HEK293 (cell line): ENCODE measurements around the gene MED20.

Source experiments
- CTCF ChIA-PET: fragments of 350-600 bp; formaldehyde crosslinking; extraction: SDS; loops from one replicate; lab custom pipeline; 2021; ENCODE audit warnings: antibody characterized with exemption; lab: Yijun Ruan, JAX
- POLR2A ChIA-PET: fragments of 300-600 bp; formaldehyde crosslinking; extraction: SDS; loops from one replicate; lab custom pipeline; 2020; ENCODE audit warnings: antibody characterized with exemption, inconsistent platforms; lab: Yijun Ruan, JAX
- H3K27ac ChIP-seq: fragments of 200-500 bp; sonication (Bioruptor generic); 2 replicates; pipeline ENCODE4 v1.5.1; 2014; ENCODE audit warnings: low read depth, low read length, control low read depth, inconsistent platforms; ENCODE audit errors: extremely low read depth
- H3K36me3 ChIP-seq, 2 experiments: fragments of 200-500 bp in 1 of 2; sonication (Bioruptor generic) in 1 of 2; 1 replicate in 1 of 2; 2 replicates in 1 of 2; pipeline ENCODE4 v1.5.1; 2014 to 2017; ENCODE audit warnings: inconsistent platforms in 2 of 2, low read length in 2 of 2; ENCODE audit not compliant: control insufficient read depth in 2 of 2, insufficient read depth in 1 of 2
- H3K4me1 ChIP-seq: fragments of 200-500 bp; sonication (Bioruptor generic); 2 replicates; pipeline ENCODE4 v1.5.1; 2014; ENCODE audit warnings: mild to moderate bottlenecking, low read length, inconsistent platforms; ENCODE audit not compliant: control insufficient read depth, insufficient read depth
- H3K4me3 ChIP-seq: 2 replicates; pipeline ENCODE4 v1.5.1; 2011; ENCODE audit warnings: low read depth, mild to moderate bottlenecking, control low read depth, low read length, moderate library complexity
- H3K9me3 ChIP-seq: fragments of 200-500 bp; sonication (Bioruptor generic); 2 replicates; pipeline ENCODE4 v1.5.1; 2014; ENCODE audit warnings: low read depth, low read length, inconsistent platforms; ENCODE audit not compliant: control insufficient read depth, insufficient read depth
- GFI1B ChIP-seq: fragments of 450-650 bp; formaldehyde crosslinking; IDR thresholded peaks from 2 replicates; pipeline ENCODE4 v1.5.1; 2016; ENCODE audit warnings: missing biosample characterization, missing genetic modification characterization
- IKZF3 ChIP-seq: fragments of 450-650 bp; IDR thresholded peaks from 2 replicates; pipeline ENCODE4 v1.5.0; 2018; ENCODE audit warnings: missing biosample characterization, mild to moderate bottlenecking, missing genetic modification characterization, moderate library complexity
- KLF10 ChIP-seq: fragments of 450-650 bp; IDR thresholded peaks from 2 replicates; pipeline ENCODE4 v1.5.1; 2018; ENCODE audit warnings: missing biosample characterization, mild to moderate bottlenecking, missing genetic modification characterization
- ZBTB10 ChIP-seq: fragments of 450-650 bp; formaldehyde crosslinking; IDR thresholded peaks from 2 replicates; pipeline ENCODE4 v1.5.1; 2016; ENCODE audit warnings: missing biosample characterization, missing genetic modification characterization
- ZBTB44 ChIP-seq: fragments of 450-650 bp; IDR thresholded peaks from 2 replicates; pipeline ENCODE4 v1.5.1; 2018; ENCODE audit warnings: missing biosample characterization, mild to moderate bottlenecking, missing genetic modification characterization
- ZNF2 ChIP-seq: fragments of 450-650 bp; formaldehyde crosslinking; IDR thresholded peaks from 2 replicates; pipeline ENCODE4 v1.5.1; 2016; ENCODE audit warnings: missing biosample characterization, missing genetic modification characterization
- ZNF221 ChIP-seq: fragments of 450-650 bp; formaldehyde crosslinking; IDR thresholded peaks from 2 replicates; pipeline ENCODE4 v1.5.1; 2017; ENCODE audit warnings: missing biosample characterization, missing genetic modification characterization, borderline replicate concordance
- ZNF518A ChIP-seq: fragments of 450-650 bp; formaldehyde crosslinking; conservative IDR thresholded peaks from 2 replicates; pipeline ENCODE4 v1.5.1; 2016; ENCODE audit warnings: low read depth, missing biosample characterization, missing genetic modification characterization
- ZNF561 ChIP-seq: fragments of 450-650 bp; IDR thresholded peaks from 2 replicates; pipeline ENCODE4 v1.5.1; 2018; ENCODE audit warnings: missing biosample characterization, missing genetic modification characterization, borderline replicate concordance
- ZNF596 ChIP-seq: fragments of 450-650 bp; IDR thresholded peaks from 2 replicates; pipeline ENCODE4 v1.5.0; 2018; ENCODE audit warnings: missing biosample characterization, mild to moderate bottlenecking, missing genetic modification characterization, moderate library complexity
- ZNF623 ChIP-seq: fragments of 450-650 bp; formaldehyde crosslinking; IDR thresholded peaks from 2 replicates; pipeline ENCODE4 v1.5.1; 2016; ENCODE audit warnings: missing biosample characterization, missing genetic modification characterization
- ZNF624 ChIP-seq: fragments of 450-650 bp; formaldehyde crosslinking; IDR thresholded peaks from 2 replicates; pipeline ENCODE4 v1.5.1; 2017; ENCODE audit warnings: missing biosample characterization, missing genetic modification characterization
- ZNF677 ChIP-seq: fragments of 450-650 bp; IDR thresholded peaks from 2 replicates; pipeline ENCODE4 v1.5.0; 2018; ENCODE audit warnings: missing biosample characterization, mild to moderate bottlenecking, missing genetic modification characterization, moderate library complexity
- ZNF792 ChIP-seq: fragments of 450-650 bp; formaldehyde crosslinking; IDR thresholded peaks from 2 replicates; pipeline ENCODE4 v1.5.1; 2016; ENCODE audit warnings: missing biosample characterization, missing genetic modification characterization
- ZSCAN18 ChIP-seq: fragments of 450-650 bp; formaldehyde crosslinking; IDR thresholded peaks from 2 replicates; pipeline ENCODE4 v1.5.1; 2016; ENCODE audit warnings: missing biosample characterization, missing genetic modification characterization
- ZSCAN23 ChIP-seq: fragments of 450-650 bp; formaldehyde crosslinking; IDR thresholded peaks from 2 replicates; pipeline ENCODE4 v1.5.1; 2016; ENCODE audit warnings: missing biosample characterization, missing genetic modification characterization
- TF ChIP-seq, protein P1 (sequence below): fragments of 450-650 bp; formaldehyde crosslinking; IDR thresholded peaks from 2 replicates; pipeline ENCODE4 v1.5.1; 2016; ENCODE audit warnings: missing biosample characterization, missing genetic modification characterization
- TF ChIP-seq, protein P2 (sequence below): fragments of 450-650 bp; formaldehyde crosslinking; IDR thresholded peaks from 2 replicates; pipeline ENCODE4 v1.5.1; 2017; ENCODE audit warnings: missing biosample characterization, missing genetic modification characterization
- TF ChIP-seq, protein P3 (sequence below): fragments of 450-650 bp; formaldehyde crosslinking; IDR thresholded peaks from 2 replicates; pipeline ENCODE4 v1.5.1; 2016; ENCODE audit warnings: missing biosample characterization, missing genetic modification characterization

Gene MED20

DNA sequence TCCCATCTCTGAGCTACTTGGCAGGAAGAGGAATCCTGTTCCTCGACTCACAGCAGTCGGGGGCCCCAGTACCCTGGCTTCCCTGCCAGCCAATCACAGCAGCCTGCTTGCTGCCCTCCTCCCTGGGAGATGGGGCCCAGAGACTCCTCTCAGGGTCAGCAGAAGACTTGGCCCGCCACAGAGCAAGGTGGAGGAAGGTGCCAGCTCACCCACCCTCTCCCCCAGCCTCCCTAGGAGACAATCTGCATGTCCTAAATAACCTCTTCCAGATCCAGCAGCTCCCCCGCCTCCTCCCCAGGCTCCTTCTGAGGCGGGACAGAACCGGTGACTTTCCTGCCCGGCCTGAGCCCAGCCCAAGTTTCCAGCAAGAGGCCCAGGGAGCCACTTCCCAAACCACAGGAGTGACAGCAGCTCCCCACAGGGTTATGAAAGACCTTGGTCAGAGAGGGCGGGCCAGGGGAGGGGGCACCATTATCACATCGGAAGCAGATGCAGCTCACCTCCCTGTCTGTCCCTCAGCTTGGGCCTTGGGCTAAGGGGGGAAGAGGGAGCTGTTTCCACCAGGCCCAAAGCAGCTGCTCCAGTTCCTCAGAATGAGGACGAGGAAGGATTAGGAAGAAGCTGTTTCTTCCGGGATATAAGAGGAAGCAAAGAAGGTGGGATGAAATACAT, 18.4 kb upstream of the MED20 start (continued):
- TF ChIP-seq, protein P1, sequence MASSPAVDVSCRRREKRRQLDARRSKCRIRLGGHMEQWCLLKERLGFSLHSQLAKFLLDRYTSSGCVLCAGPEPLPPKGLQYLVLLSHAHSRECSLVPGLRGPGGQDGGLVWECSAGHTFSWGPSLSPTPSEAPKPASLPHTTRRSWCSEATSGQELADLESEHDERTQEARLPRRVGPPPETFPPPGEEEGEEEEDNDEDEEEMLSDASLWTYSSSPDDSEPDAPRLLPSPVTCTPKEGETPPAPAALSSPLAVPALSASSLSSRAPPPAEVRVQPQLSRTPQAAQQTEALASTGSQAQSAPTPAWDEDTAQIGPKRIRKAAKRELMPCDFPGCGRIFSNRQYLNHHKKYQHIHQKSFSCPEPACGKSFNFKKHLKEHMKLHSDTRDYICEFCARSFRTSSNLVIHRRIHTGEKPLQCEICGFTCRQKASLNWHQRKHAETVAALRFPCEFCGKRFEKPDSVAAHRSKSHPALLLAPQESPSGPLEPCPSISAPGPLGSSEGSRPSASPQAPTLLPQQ (tag by site-specific recombination): peak; percentile 95
- TF ChIP-seq, protein P2, sequence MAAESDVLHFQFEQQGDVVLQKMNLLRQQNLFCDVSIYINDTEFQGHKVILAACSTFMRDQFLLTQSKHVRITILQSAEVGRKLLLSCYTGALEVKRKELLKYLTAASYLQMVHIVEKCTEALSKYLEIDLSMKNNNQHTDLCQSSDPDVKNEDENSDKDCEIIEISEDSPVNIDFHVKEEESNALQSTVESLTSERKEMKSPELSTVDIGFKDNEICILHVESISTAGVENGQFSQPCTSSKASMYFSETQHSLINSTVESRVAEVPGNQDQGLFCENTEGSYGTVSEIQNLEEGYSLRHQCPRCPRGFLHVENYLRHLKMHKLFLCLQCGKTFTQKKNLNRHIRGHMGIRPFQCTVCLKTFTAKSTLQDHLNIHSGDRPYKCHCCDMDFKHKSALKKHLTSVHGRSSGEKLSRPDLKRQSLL (tag by site-specific recombination): no peak
- TF ChIP-seq ZNF596 (tag by site-specific recombination) (no peak), ZNF677 (tag by site-specific recombination) (no peak), ZNF792 (tag by site-specific recombination) (no peak), ZNF2 (no peak), ZNF518A (tag by site-specific recombination) (no peak), ZSCAN18 (no peak), ZNF624 (tag by site-specific recombination) (no peak), ZBTB10 (tag by site-specific recombination) (no peak)

- CTCF ChIA-PET: interaction anchor here (0.6 to 13.4 kb wide), 16 partner anchors 9 to 373 kb away, joined by 3 to 160 read pairs (median 4); partner anchors contain the start of genes BYSL, MED20 and TOMM6
- Histone ChIP-seq H3K4me1 (peaks cover 20% of the 10 kb centered on the region), H3K9me3 (no peaks in the 10 kb centered on the region), H3K27ac (no peak overlapping the region), H3K36me3 (peaks cover 6 to 48% of the 10 kb centered on the region in 2 experiments), H3K4me3 (no peak overlapping the region)
- POLR2A ChIA-PET: interaction anchor here (0.6 to 3.3 kb wide), 5 partner anchors 11 to 1626 kb away, joined by 3 to 19 read pairs (median 4); partner anchors contain the start of genes BYSL and MED20
- no peak for TF ChIP-seq KLF10 (tag by site-specific recombination)
- no peak for TF ChIP-seq ZNF623 (tag by site-specific recombination)
- TF ChIP-seq, protein P3, sequence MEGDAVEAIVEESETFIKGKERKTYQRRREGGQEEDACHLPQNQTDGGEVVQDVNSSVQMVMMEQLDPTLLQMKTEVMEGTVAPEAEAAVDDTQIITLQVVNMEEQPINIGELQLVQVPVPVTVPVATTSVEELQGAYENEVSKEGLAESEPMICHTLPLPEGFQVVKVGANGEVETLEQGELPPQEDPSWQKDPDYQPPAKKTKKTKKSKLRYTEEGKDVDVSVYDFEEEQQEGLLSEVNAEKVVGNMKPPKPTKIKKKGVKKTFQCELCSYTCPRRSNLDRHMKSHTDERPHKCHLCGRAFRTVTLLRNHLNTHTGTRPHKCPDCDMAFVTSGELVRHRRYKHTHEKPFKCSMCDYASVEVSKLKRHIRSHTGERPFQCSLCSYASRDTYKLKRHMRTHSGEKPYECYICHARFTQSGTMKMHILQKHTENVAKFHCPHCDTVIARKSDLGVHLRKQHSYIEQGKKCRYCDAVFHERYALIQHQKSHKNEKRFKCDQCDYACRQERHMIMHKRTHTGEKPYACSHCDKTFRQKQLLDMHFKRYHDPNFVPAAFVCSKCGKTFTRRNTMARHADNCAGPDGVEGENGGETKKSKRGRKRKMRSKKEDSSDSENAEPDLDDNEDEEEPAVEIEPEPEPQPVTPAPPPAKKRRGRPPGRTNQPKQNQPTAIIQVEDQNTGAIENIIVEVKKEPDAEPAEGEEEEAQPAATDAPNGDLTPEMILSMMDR (tag by site-specific recombination): peak; percentile 65
- no peak for TF ChIP-seq ZNF221 (tag by site-specific recombination)
- TF ChIP-seq ZSCAN23 (tag by site-specific recombination): no peak
- no peak for TF ChIP-seq ZBTB44 (tag by site-specific recombination)
- TF ChIP-seq ZNF561 (tag by site-specific recombination): no peak
- TF ChIP-seq IKZF3: peak; percentile 45; the same call in 1 of the 2 replicates
- no peak for TF ChIP-seq GFI1B (tag by site-specific recombination)
Measured at GRCh38 chr6:41938590-41939175, 17.7 kb upstream of the MED20 start.
